Fibroblast of lung (primary cell): Measurements from ENCODE around the gene TCERG1.

Experiments
- CTCF ChIP-seq, 2 donors: IDR thresholded peaks in 1 of 2; conservative IDR thresholded peaks in 1 of 2; 1 replicate in 1 of 2; 2 replicates in 1 of 2; pipeline ENCODE4 v1.5.1; 2011 to 2012; ENCODE audit warnings: low read length in 2 of 2, control low read depth in 1 of 2, inconsistent platforms in 1 of 2, low read depth in 1 of 2, mild to moderate bottlenecking in 1 of 2
- EZH2 ChIP-seq: IDR thresholded peaks from 2 replicates; pipeline ENCODE4 v1.5.1; 2012; ENCODE audit warnings: low read length, control low read depth, mild to moderate bottlenecking; ENCODE audit errors: missing control alignments

GRCh38 chr5:146482775-146483174 is 35.6 kb downstream of the TCERG1 start:
- TF ChIP-seq CTCF (conservative IDR thresholded peaks at IDR 0.05 in 1 of 2, IDR thresholded peaks at IDR 0.05 in 1 of 2; ENCODE audit: low read depth in 1 of 2, low read length in 2 of 2), result no peak
- no peak for TF ChIP-seq EZH2
